Right lobe of liver (tissue), 6 donors: ENCODE results near the gene TBC1D10A. TPM values are rescaled to one million over a fixed set of nuclear protein-coding genes. Genes with fewer than 3 reads are reported as not detected.

Experiments
- ATAC-seq, 4 donors: fragments of 200-7000 bp; cut with Tn5 transposase; one replicate each; pipeline ENCODE4 v1.9.1; 2020; ENCODE audit warnings: mild to moderate bottlenecking in 4 of 4, moderate library complexity in 4 of 4
- DNase-seq, 3 donors: peaks; one replicate each; pipeline ENCODE4 v3.0.0-alpha.2; 2020
- H3K27ac ChIP-seq, 3 donors: fragments of 200-600 bp; one replicate each; pipeline ENCODE4 v1.8.0; 2022
- H3K27me3 ChIP-seq, 2 donors: fragments of 200-600 bp; one replicate each; pipeline ENCODE4 v1.8.0; 2022
- H3K36me3 ChIP-seq, 4 donors: fragments of 200-600 bp; sonication (generic) in 1 of 4; one replicate each; pipeline versions ENCODE4 v1.5.1 to v1.8.0; 2017 to 2022; ENCODE audit warnings: control low read depth in 1 of 4
- H3K4me1 ChIP-seq, 4 donors: fragments of 200-600 bp; sonication (generic) in 1 of 4; one replicate each; pipeline versions ENCODE4 v1.5.1 to v1.8.0; 2017 to 2022; ENCODE audit warnings: control low read depth in 1 of 4
- H3K4me3 ChIP-seq, 3 donors: fragments of 200-600 bp; one replicate each; pipeline ENCODE4 v1.8.0; 2022
- H3K9me3 ChIP-seq, 4 donors: fragments of 200-600 bp; sonication (generic) in 1 of 4; one replicate each; pipeline versions ENCODE4 v1.5.1 to v1.8.0; 2017 to 2022; ENCODE audit warnings: control low read depth in 1 of 4
- POLR2A ChIP-seq: fragments of 450-650 bp; IDR thresholded peaks from one replicate; pipeline ENCODE4 v1.6.1; 2017; ENCODE audit warnings: antibody characterized with exemption, mild to moderate bottlenecking
- WGBS: methylation state at CpG from one replicate; pipeline ENCODE4 v1.1.6; 2018; ENCODE audit warnings: low coverage, low lambda C conversion rate; ENCODE audit not compliant: insufficient coverage; ENCODE audit errors: missing lambda C conversion rate; 5-methylcytosine and 5-hydroxymethylcytosine counted together
- intact Hi-C, 2 donors: fragments of 100-400 bp; cut with DNase I; formaldehyde crosslinking; loops; one replicate each; pipeline versions ENCODE4 v1.11.2 to v1.14.1; 2022
- total RNA-seq, 6 experiments: library from RNA; depleted of rRNA in 2 of 6; stranded (reverse); fragments of >200 nt in 2 of 6; fragmentation: NEBNext Ultra II Directional in 3 of 6; extraction: Animal tissue kit (Norgen Biotek cat#: 25700) in 3 of 6; gene quantifications; one replicate each; pipeline versions ENCODE4 v1.1.0 to v1.2.4, GENCODE V29; 2016 to 2023
- TF ChIP-seq, protein P1 (sequence below), 4 donors: fragments of 200-600 bp in 3 of 4; fragments of 450-650 bp in 1 of 4; IDR thresholded peaks; one replicate each; pipeline versions ENCODE4 v1.5.1 to v1.8.0; 2016 to 2022; ENCODE audit warnings: antibody characterized with exemption in 4 of 4, mild to moderate bottlenecking in 2 of 4
- donor health status: DM: no; HTN: yes; CAD: no.
- donor health status: DM: no; HTN: no; CAD: no.
- donor health status: DM: no; HTN: no; CAD: no.
- donor health status: DM: no; HTN: yes; CAD: no.
- donor health status: DM: no; HTN: yes; CAD: no.

TBC1D10A gene
- total RNA-seq, 6 experiments from 2014 or later = 6.6 to 12.6 (median 10.0) TPM

DNA sequence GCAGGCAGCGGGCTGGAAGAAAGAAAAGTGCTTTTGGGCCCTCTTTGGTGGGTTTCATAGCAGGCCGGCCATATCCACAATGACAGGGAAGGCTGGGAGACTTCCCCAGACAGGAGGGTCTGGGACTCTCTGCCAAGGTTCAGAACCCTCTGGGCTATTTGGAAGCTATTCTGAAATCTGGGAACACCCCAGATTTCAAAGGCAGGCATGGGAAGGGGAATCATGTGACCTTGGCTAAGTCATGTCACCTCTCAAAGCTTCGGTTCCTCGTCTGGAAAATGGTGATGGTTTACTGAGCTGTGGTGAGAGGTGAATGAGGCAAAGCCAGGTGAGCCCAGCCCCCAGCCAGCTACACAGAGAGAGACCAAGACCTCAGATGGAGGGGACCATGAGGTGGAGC, 42.1 kb downstream of the TBC1D10A start:
- intact Hi-C loops = no loop called here
- TF ChIP-seq, protein P1, sequence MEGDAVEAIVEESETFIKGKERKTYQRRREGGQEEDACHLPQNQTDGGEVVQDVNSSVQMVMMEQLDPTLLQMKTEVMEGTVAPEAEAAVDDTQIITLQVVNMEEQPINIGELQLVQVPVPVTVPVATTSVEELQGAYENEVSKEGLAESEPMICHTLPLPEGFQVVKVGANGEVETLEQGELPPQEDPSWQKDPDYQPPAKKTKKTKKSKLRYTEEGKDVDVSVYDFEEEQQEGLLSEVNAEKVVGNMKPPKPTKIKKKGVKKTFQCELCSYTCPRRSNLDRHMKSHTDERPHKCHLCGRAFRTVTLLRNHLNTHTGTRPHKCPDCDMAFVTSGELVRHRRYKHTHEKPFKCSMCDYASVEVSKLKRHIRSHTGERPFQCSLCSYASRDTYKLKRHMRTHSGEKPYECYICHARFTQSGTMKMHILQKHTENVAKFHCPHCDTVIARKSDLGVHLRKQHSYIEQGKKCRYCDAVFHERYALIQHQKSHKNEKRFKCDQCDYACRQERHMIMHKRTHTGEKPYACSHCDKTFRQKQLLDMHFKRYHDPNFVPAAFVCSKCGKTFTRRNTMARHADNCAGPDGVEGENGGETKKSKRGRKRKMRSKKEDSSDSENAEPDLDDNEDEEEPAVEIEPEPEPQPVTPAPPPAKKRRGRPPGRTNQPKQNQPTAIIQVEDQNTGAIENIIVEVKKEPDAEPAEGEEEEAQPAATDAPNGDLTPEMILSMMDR (IDR thresholded peaks at IDR 0.05) = no peak
- no peak for TF ChIP-seq POLR2A
- Histone ChIP-seq H3K27ac (no peak overlapping the region), H3K9me3 (no peaks in the 10 kb centered on the region), H3K27me3 (no peaks in the 10 kb centered on the region), H3K36me3 (peaks cover 0 to 15% (median 6%) of the 10 kb centered on the region in 4 donors), H3K4me3 (no peak overlapping the region), H3K4me1 (peaks cover 0 to 12% (median 5%) of the 10 kb centered on the region in 4 donors)
- ATAC-seq (no peak), DNase-seq (no peak)
- 60% methylated on average over 2 of the region's 4 CpGs for WGBS

DNA sequence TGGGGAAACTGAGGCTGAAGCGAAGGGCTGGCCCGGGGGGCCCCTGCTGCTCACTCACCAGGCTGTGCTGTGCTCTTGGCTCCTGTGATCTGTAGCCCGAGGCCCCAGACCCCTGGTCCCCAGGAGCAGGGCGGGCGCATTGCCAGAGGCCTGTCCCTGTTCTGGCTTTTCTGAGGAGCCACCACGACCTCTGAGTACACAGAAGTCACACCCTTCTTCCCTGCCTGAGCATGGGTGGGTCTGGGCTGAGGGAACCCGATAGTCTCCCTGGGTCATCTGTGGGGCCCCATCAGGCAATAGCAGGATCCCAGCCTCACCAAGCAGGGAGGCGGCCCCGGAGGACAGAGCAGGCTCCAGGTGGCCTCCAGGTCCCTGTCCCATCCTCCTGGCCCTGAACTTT, 42.6 kb downstream of the TBC1D10A start:
- 40% methylated on average over 1 of the region's 9 CpGs for WGBS
- intact Hi-C loops = no loop called here
- Histone ChIP-seq H3K9me3 (no peaks in the 10 kb centered on the region), H3K4me3 (no peak overlapping the region), H3K4me1 (peaks cover 0 to 12% (median 5%) of the 10 kb centered on the region in 4 donors), H3K36me3 (peaks cover 0 to 15% (median 6%) of the 10 kb centered on the region in 4 donors), H3K27ac (no peak overlapping the region), H3K27me3 (no peaks in the 10 kb centered on the region)
- DNase-seq (no peak), ATAC-seq (no peak)
- TF ChIP-seq POLR2A = no peak
- TF ChIP-seq, protein P1 (IDR thresholded peaks at IDR 0.05) = no peak

- WGBS = no CpG with 5 or more reads among the region's 4 CpGs
Observed at GRCh38 chr22:30283342-30283741, 43.4 kb downstream of the TBC1D10A start.

DNA sequence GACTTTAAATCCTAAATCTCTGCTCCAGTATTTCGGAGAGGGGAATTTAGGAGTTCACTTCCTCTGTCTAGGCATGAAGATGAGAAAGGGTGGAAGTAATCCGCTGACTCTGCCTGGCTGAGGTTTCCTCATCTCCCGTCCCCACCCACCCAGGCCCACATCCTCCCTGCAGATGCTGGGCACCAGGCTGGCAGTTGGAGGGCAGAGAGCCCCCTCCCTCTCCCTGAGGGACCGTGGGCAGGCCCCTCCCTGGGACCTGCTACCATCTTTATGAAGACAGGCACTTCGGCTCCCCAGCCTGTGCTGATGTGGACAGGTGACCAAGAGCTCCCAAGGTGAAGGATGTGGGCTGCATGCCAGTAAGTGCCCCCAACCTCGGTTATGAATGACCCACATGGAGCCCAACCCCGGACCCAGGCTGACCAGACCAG, 44.1 kb downstream of the TBC1D10A start:
- WGBS = 47% methylated on average over 2 of the region's 7 CpGs
- intact Hi-C loops = no loop called here

More at GRCh38 chr22:30283342-30283741, 43.4 kb downstream of the TBC1D10A start:
- ATAC-seq = no peak
- Histone ChIP-seq H3K9me3 (no peaks in the 10 kb centered on the region), H3K4me3 (no peak overlapping the region), H3K4me1 (peaks cover 0 to 8% (median 3%) of the 10 kb centered on the region in 4 donors), H3K27me3 (no peaks in the 10 kb centered on the region), H3K36me3 (peaks cover 0 to 15% (median 6%) of the 10 kb centered on the region in 4 donors), H3K27ac (no peak overlapping the region)
- intact Hi-C loops = no loop called here
- DNase-seq = no peak
- TF ChIP-seq, protein P1 (IDR thresholded peaks at IDR 0.05) = no peak
- TF ChIP-seq POLR2A = no peak

More for the DNA sequence above, 44.1 kb downstream of the TBC1D10A start:
- TF ChIP-seq POLR2A = no peak
- TF ChIP-seq, protein P1 (IDR thresholded peaks at IDR 0.05) = no peak
- H3K4me1 ChIP-seq = peaks cover 0 to under 1% (median 0%) of the 10 kb centered on the region in 4 donors
- H3K4me3 ChIP-seq = no peak overlapping the region
- no peaks in the 10 kb centered on the region for H3K27me3 ChIP-seq
- H3K9me3 ChIP-seq = no peaks in the 10 kb centered on the region
- H3K27ac ChIP-seq = no peak overlapping the region
- ATAC-seq (no peak), DNase-seq (no peak)
- peaks cover 0 to 15% (median 6%) of the 10 kb centered on the region in 4 donors for H3K36me3 ChIP-seq
